K562 (cell line): ENCODE measurements around the gene JPH3. TPM values are rescaled to one million over a fixed set of nuclear protein-coding genes. Genes with fewer than 3 reads are reported as not detected.

Source experiments
- ATAC-seq: fragments of 200-7000 bp; cut with Tn5 transposase; 3 replicates; pipeline ENCODE4 v1.9.1; 2020; ENCODE audit warnings: moderate library complexity
- BruUV-seq: library from RNA; stranded (reverse); fragments of 400-500 nt; replicated peaks from 2 replicates; lab custom pipeline; 2021; lab: Mats Ljungman, UMichigan
- CTCF ChIA-PET: fragments of 300-600 bp; formaldehyde crosslinking; extraction: SDS; loops from one replicate; lab custom pipeline; 2021; ENCODE audit warnings: low intra/inter-chr PET ratio; lab: Yijun Ruan, JAX
- POLR2A ChIA-PET: fragments of 300-600, 350-650 bp; sonication (Branson Sonifier 250); formaldehyde crosslinking; extraction: SDS; loops from one replicate; lab custom pipeline; 2021; ENCODE audit warnings: antibody characterized with exemption, inconsistent platforms; lab: Yijun Ruan, JAX
- DNase-seq, 4 experiments: peaks; one replicate each; pipeline versions ENCODE4 v3.0.0 to v3.0.0-alpha.2; 2011 to 2018; ENCODE audit warnings: low spot score in 3 of 4, mixed read lengths in 3 of 4; ENCODE audit errors: extremely low read depth in 1 of 4
- FAIRE-seq: peaks from 2 replicates; lab custom pipeline; 2011; peaks lifted over from hg19 to GRCh38; lab: Jason Lieb, UNC
- H2AFZ ChIP-seq: 2 replicates; pipeline ENCODE4 v1.6.0; 2011; ENCODE audit warnings: low read depth, low read length, control low read depth, inconsistent platforms
- H3K27ac ChIP-seq: fragments of 200-600 bp; 3 replicates; pipeline ENCODE4 v1.8.0; 2011; ENCODE audit warnings: low read depth, mild to moderate bottlenecking, control low read depth, inconsistent platforms, low read length, moderate library complexity, mixed read lengths; ENCODE audit errors: extremely low read depth
- H3K27me3 ChIP-seq, 2 experiments: fragments of 300-600 bp in 1 of 2; 2 replicates in 1 of 2; 3 replicates in 1 of 2; pipeline versions ENCODE4 v1.6.0 to v1.8.0; 2011; ENCODE audit warnings: inconsistent platforms in 2 of 2, low read length in 2 of 2, mild to moderate bottlenecking in 1 of 2, mixed read lengths in 1 of 2, moderate library complexity in 1 of 2; ENCODE audit not compliant: control insufficient read depth in 2 of 2, insufficient read depth in 2 of 2
- H3K36me3 ChIP-seq: fragments of 300-600 bp; 3 replicates; pipeline ENCODE4 v1.8.0; 2011; ENCODE audit warnings: mild to moderate bottlenecking, low read length, inconsistent platforms; ENCODE audit not compliant: control insufficient read depth, insufficient read depth
- H3K4me1 ChIP-seq, 2 experiments: fragments of 200-600 bp in 1 of 2; replicated peaks in 1 of 2; 2 replicates in 1 of 2; 3 replicates in 1 of 2; pipeline versions ENCODE4 v1.5.1 to v1.8.0; 2011; ENCODE audit warnings: inconsistent platforms in 2 of 2, low read length in 2 of 2, mild to moderate bottlenecking in 1 of 2, mixed read lengths in 1 of 2, moderate library complexity in 1 of 2; ENCODE audit not compliant: control insufficient read depth in 2 of 2, insufficient read depth in 2 of 2
- H3K4me2 ChIP-seq: 2 replicates; pipeline ENCODE4 v1.6.1; 2011; ENCODE audit warnings: low read length, control low read depth, inconsistent platforms, mixed read lengths; ENCODE audit not compliant: insufficient read depth
- H3K4me3 ChIP-seq: fragments of 200-600 bp; sonication (generic), shearing (Covaris generic); 2 replicates; pipeline ENCODE4 v1.5.1; 2016; ENCODE audit warnings: control low read depth, inconsistent platforms
- H3K79me2 ChIP-seq: fragments of 200-600 bp; 3 replicates; pipeline ENCODE4 v1.8.0; 2011; ENCODE audit warnings: low read length, inconsistent platforms; ENCODE audit not compliant: control insufficient read depth, insufficient read depth
- H3K9ac ChIP-seq, 2 experiments: 2 replicates each; pipeline versions ENCODE4 v1.6.0 to v1.6.1; 2011; ENCODE audit warnings: low read depth in 2 of 2, low read length in 2 of 2, control low read depth in 1 of 2, inconsistent platforms in 1 of 2, mild to moderate bottlenecking in 1 of 2, mixed read lengths in 1 of 2; ENCODE audit not compliant: insufficient read depth in 1 of 2
- H3K9me1 ChIP-seq: one replicate; pipeline ENCODE4 v1.6.0; 2011; ENCODE audit warnings: inconsistent platforms, mild to moderate bottlenecking, low read length, moderate library complexity; ENCODE audit not compliant: control insufficient read depth, insufficient read depth
- H3K9me3 ChIP-seq: replicated peaks from 2 replicates; pipeline ENCODE4 v1.5.1; 2011; ENCODE audit warnings: low read depth, low read length, inconsistent platforms; ENCODE audit not compliant: control insufficient read depth, insufficient read depth
- H4K20me1 ChIP-seq: replicated peaks from 2 replicates; pipeline ENCODE4 v1.6.1; 2011; ENCODE audit warnings: low read length, inconsistent platforms, mixed read lengths; ENCODE audit not compliant: control insufficient read depth, insufficient read depth
- FOXJ3 ChIP-seq: sonication (generic); formaldehyde crosslinking; IDR thresholded peaks from 2 replicates; pipeline ENCODE4 v1.4.0; 2020; ENCODE audit warnings: mild to moderate bottlenecking, missing genetic modification reagents
- WGBS: fragments of 100-300 bp; shearing (Covaris generic); methylation state at CpG from one replicate; pipeline ENCODE4 v1.1.6; 2016; ENCODE audit warnings: low coverage, mixed read lengths; ENCODE audit not compliant: insufficient coverage; ENCODE audit errors: missing lambda C conversion rate; 5-methylcytosine and 5-hydroxymethylcytosine counted together
- in situ Hi-C: fragments of 300-500 bp; cut with MboI; formaldehyde crosslinking; loops from 4 replicates; pipeline ENCODE4 v1.15.0; 2018; ENCODE audit warnings: inconsistent platforms, mixed read lengths
- intact Hi-C: fragments of 100-400 bp; cut with micrococcal nuclease; formaldehyde crosslinking; loops from 2 replicates; pipeline ENCODE4 v1.14.2; 2022
- polyA plus RNA-seq, 8 experiments: library from polyadenylated mRNA; depleted of rRNA in 4 of 8; stranded (reverse) in 5 of 8; unstranded in 3 of 8; fragments of >200 nt; fragmentation: Nextera tagmentation in 2 of 8; fragmentation: Illumina TruSeq in 1 of 8; extraction: Ambion mirVana in 2 of 8; extraction: Trizol in 1 of 8; gene quantifications; 2 replicates each; pipeline versions ENCODE4 v1.2.1 to v1.2.3, GENCODE V29; 2011 to 2014; ENCODE audit warnings: inconsistent platforms in 1 of 8, missing spikeins in 1 of 8
- total RNA-seq, 7 experiments: library from RNA; depleted of rRNA in 6 of 7; stranded (reverse); fragments of >200 nt in 6 of 7; fragmentation: Illumina TruSeq in 2 of 7; extraction: Trizol in 2 of 7; gene quantifications; 2 replicates each; pipeline versions ENCODE4 v1.2.1 to v1.2.3, GENCODE V29; 2011 to 2021; ENCODE audit warnings: low replicate concordance in 1 of 7
- TF ChIP-seq, protein P1 (sequence below), 3 experiments: IDR thresholded peaks in 2 of 3; conservative IDR thresholded peaks in 1 of 3; 2 replicates each; pipeline ENCODE4 v1.5.1; 2011 to 2012; ENCODE audit warnings: low read length in 3 of 3, mild to moderate bottlenecking in 3 of 3, control low read depth in 2 of 3, improper control_type of control experiment in 1 of 3, inconsistent platforms in 1 of 3, low read depth in 1 of 3, mixed read lengths in 1 of 3, moderate library complexity in 1 of 3; ENCODE audit not compliant: insufficient read depth in 2 of 3
- TF ChIP-seq, protein P2 (sequence below), 2 experiments: fragments of 450-650 bp; IDR thresholded peaks; 2 replicates each; pipeline ENCODE4 v1.6.1; 2018; ENCODE audit warnings: mild to moderate bottlenecking in 2 of 2, low read depth in 1 of 2; ENCODE audit not compliant: partially characterized antibody in 2 of 2

The JPH3 gene
- total and polyA plus RNA-seq, 9 of the 15 experiments (the other 6 are each of a cell fraction or from before 2014, with no cell fraction given), result 0.01 TPM; not detected in 8

DNA sequence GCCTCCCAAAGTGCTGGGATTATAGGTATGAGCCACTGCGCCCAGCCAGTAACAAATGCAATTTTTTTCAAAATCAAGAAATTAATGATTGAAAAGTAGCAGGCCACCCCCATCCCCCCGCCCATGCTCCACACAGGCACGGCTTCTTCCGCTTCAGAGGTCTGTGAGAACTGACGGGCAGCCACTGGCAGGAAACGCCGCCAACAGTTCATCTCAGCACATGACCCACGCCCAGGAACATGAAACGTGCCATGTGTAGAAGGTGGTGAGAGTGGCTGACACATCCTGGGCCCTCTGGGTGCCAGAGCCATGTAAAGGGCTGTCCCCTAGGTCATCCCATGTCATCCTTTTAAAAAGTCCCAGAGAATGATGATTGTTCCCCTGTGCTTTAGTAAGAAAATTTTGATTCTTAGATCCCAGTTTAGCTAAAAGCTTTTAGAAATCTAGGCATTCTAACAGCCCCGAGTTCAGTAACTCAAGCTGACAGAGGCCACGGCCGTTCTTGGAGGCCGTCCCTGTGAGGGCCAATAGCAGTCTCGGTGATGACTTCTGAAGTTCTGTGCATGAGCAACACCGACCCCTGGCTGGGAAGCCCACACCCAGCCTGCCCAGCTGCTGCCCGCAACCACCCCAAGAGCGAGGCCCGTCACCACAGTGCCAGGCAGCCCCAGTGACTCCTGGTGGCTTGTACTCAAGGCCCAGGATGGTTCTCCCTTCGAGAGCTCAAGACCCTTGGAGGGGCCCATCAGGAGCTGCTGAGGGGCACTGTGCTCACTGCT is 111.3 kb downstream of the JPH3 start:
- Histone ChIP-seq H3K79me2 (no peaks in the 10 kb centered on the region), H4K20me1 (no peaks in the 10 kb centered on the region; the same call in 1 of the 2 replicates), H2AFZ (no peak overlapping the region), H3K4me3 (no peak overlapping the region), H3K27me3 (no peaks in the 10 kb centered on the region), H3K36me3 (peaks cover 77% of the 10 kb centered on the region), H3K4me2 (no peak overlapping the region), H3K4me1 (peaks cover 0 to 8% of the 10 kb centered on the region in 2 experiments; a peak in 1 of 5 replicates), H3K9me1 (peaks cover 4% of the 10 kb centered on the region), H3K9me3 (no peaks in the 10 kb centered on the region), H3K27ac (no peak overlapping the region), H3K9ac (no peak overlapping the region)
- CTCF ChIA-PET, result no interaction called here
- intact Hi-C loops, result no loop called here
- FAIRE-seq (no peak), ATAC-seq (no peak), DNase-seq (no peak)
- BruUV-seq, result no TSS peak
- in situ Hi-C loops, result no loop called here
- POLR2A ChIA-PET, result no interaction called here
- WGBS, result 96% methylated on average over 16 of the region's 19 CpGs
- TF ChIP-seq, protein P1, sequence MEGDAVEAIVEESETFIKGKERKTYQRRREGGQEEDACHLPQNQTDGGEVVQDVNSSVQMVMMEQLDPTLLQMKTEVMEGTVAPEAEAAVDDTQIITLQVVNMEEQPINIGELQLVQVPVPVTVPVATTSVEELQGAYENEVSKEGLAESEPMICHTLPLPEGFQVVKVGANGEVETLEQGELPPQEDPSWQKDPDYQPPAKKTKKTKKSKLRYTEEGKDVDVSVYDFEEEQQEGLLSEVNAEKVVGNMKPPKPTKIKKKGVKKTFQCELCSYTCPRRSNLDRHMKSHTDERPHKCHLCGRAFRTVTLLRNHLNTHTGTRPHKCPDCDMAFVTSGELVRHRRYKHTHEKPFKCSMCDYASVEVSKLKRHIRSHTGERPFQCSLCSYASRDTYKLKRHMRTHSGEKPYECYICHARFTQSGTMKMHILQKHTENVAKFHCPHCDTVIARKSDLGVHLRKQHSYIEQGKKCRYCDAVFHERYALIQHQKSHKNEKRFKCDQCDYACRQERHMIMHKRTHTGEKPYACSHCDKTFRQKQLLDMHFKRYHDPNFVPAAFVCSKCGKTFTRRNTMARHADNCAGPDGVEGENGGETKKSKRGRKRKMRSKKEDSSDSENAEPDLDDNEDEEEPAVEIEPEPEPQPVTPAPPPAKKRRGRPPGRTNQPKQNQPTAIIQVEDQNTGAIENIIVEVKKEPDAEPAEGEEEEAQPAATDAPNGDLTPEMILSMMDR (IDR thresholded peaks at IDR 0.05 in 2 of 3, conservative IDR thresholded peaks at IDR 0.05 in 1 of 3; ENCODE audit: insufficient read depth in 2 of 3, low read depth in 1 of 3, low read length in 3 of 3), result no peak
- no peak for TF ChIP-seq FOXJ3 (CRISPR knock-in tag)
- TF ChIP-seq, protein P2, sequence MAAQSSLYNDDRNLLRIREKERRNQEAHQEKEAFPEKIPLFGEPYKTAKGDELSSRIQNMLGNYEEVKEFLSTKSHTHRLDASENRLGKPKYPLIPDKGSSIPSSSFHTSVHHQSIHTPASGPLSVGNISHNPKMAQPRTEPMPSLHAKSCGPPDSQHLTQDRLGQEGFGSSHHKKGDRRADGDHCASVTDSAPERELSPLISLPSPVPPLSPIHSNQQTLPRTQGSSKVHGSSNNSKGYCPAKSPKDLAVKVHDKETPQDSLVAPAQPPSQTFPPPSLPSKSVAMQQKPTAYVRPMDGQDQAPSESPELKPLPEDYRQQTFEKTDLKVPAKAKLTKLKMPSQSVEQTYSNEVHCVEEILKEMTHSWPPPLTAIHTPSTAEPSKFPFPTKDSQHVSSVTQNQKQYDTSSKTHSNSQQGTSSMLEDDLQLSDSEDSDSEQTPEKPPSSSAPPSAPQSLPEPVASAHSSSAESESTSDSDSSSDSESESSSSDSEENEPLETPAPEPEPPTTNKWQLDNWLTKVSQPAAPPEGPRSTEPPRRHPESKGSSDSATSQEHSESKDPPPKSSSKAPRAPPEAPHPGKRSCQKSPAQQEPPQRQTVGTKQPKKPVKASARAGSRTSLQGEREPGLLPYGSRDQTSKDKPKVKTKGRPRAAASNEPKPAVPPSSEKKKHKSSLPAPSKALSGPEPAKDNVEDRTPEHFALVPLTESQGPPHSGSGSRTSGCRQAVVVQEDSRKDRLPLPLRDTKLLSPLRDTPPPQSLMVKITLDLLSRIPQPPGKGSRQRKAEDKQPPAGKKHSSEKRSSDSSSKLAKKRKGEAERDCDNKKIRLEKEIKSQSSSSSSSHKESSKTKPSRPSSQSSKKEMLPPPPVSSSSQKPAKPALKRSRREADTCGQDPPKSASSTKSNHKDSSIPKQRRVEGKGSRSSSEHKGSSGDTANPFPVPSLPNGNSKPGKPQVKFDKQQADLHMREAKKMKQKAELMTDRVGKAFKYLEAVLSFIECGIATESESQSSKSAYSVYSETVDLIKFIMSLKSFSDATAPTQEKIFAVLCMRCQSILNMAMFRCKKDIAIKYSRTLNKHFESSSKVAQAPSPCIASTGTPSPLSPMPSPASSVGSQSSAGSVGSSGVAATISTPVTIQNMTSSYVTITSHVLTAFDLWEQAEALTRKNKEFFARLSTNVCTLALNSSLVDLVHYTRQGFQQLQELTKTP (IDR thresholded peaks at IDR 0.05; ENCODE audit: low read depth in 1 of 2, partially characterized antibody in 2 of 2), result no peak
